Nephron (organoid): ENCODE data around the gene MUL1.

ENCODE experiments used
- H3K27ac Mint-ChIP-seq, 3 experiments: 2 replicates each; pipeline ENCODE4 v1.8.0; 2020; ENCODE audit warnings: mixed read lengths in 3 of 3, mild to moderate bottlenecking in 2 of 3, moderate library complexity in 1 of 3
- H3K27me3 Mint-ChIP-seq: 2 replicates; pipeline ENCODE4 v1.8.0; 2021; ENCODE audit warnings: low read depth, mild to moderate bottlenecking, moderate library complexity, mixed read lengths
- H3K36me3 Mint-ChIP-seq: 2 replicates; pipeline ENCODE4 v1.8.0; 2020; ENCODE audit warnings: low read depth, mixed read lengths
- H3K4me1 Mint-ChIP-seq: 2 replicates; pipeline ENCODE4 v1.8.0; 2020; ENCODE audit warnings: mixed read lengths
- H3K4me3 Mint-ChIP-seq, 3 experiments: 2 replicates each; pipeline ENCODE4 v1.8.0; 2020; ENCODE audit warnings: mild to moderate bottlenecking in 3 of 3, mixed read lengths in 3 of 3, moderate library complexity in 2 of 3
- H3K9me3 Mint-ChIP-seq: 2 replicates; pipeline ENCODE4 v1.8.0; 2020; ENCODE audit warnings: mixed read lengths
- CTCF ChIP-seq, 3 experiments: fragments of 200-600 bp; sonication (generic); IDR thresholded peaks; one replicate each; pipeline ENCODE4 v1.5.0; 2021; ENCODE audit warnings: antibody characterized with exemption in 3 of 3; ENCODE audit not compliant: unreplicated experiment in 3 of 3

MUL1 gene

DNA sequence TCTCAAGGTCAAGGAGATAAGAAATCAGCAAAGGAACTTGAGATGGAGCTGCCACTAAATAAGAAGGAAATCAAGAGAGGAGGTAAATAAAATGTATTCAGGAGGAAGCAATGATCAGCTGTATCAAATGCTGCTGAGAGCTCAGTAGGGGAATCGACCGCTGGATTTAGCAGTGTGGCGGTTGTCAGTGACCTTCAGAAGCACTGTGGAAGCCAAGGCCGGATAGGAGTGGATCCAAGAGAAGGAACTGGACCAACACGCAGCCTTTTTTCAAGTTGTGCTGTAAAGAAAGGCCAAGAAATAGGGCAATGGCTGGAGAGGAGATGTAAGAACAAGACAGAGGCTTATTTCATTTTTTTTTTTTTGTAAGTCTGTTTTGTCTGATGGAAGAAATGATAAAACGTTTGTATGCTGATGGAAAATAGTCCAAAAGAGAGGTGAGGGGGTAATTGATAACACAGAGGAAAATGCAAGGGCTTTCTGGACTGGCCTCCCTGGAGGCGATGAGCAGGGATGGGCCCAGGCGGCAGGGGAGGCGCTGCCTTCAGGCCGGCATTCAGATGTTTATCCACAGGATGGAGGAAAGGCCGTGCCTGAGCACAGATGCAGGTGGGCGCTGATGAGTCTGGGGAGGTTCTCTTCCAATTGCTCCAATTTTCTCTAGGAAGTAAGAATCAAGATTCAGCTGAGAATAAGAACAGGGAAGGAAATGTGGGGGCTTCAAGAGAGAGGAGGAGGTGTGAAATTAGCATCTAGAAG lies 26.9 kb upstream of the MUL1 start:
- TF ChIP-seq CTCF (IDR thresholded peaks at IDR 0.05; ENCODE audit: unreplicated experiment in 3 of 3): no peak

DNA sequence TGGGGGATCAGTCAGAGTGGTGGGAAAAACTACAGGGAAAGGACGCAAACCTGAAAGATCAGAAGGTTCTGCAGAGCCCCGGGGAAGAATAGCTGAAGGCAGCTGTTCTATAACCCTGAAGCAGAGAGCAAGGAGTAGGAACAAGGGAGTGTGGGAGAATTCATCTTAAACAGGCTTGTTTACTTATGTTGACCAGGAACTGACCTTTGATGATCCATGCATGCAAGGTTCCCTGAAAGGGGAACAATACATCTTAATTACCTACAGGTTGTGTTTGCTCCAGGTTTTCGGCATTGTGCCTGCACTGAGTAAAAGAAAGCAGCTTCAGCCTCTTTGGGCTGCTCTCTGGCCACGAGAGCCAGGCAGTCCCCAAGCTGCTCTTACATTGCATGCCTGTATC lies 25.7 kb upstream of the MUL1 start:
- no peak overlapping the region for H3K4me3 Mint-ChIP-seq
- no peaks in the 10 kb centered on the region for H3K9me3 Mint-ChIP-seq
- H3K27ac Mint-ChIP-seq: no peak overlapping the region
- H3K36me3 Mint-ChIP-seq: no peaks in the 10 kb centered on the region
- H3K4me1 Mint-ChIP-seq: peaks cover 17% of the 10 kb centered on the region
- TF ChIP-seq CTCF (IDR thresholded peaks at IDR 0.05; ENCODE audit: unreplicated experiment in 3 of 3): no peak
- peaks cover 47% of the 10 kb centered on the region for H3K27me3 Mint-ChIP-seq

More for the DNA sequence above, 26.9 kb upstream of the MUL1 start:
- no peak overlapping the region for H3K4me3 Mint-ChIP-seq
- H3K27ac Mint-ChIP-seq: no peak overlapping the region
- peaks cover 56% of the 10 kb centered on the region for H3K27me3 Mint-ChIP-seq
- H3K9me3 Mint-ChIP-seq: no peaks in the 10 kb centered on the region
- peaks cover 17% of the 10 kb centered on the region for H3K4me1 Mint-ChIP-seq
- H3K36me3 Mint-ChIP-seq: no peaks in the 10 kb centered on the region

GRCh38 chr1:20530901-20531300 lies 22.9 kb upstream of the MUL1 start:
- Mint-ChIP-seq H3K9me3 (no peaks in the 10 kb centered on the region), H3K4me3 (no peak overlapping the region), H3K27me3 (peaks cover 48% of the 10 kb centered on the region), H3K36me3 (no peaks in the 10 kb centered on the region), H3K4me1 (peaks cover 17% of the 10 kb centered on the region), H3K27ac (no peak overlapping the region)
- no peak for TF ChIP-seq CTCF (IDR thresholded peaks at IDR 0.05; ENCODE audit: unreplicated experiment in 3 of 3)

GRCh38 chr1:20530306-20530705 lies 22.4 kb upstream of the MUL1 start:
- Mint-ChIP-seq H3K4me3 (no peak overlapping the region), H3K27ac (no peak overlapping the region)

GRCh38 chr1:20528221-20528620 lies 20.3 kb upstream of the MUL1 start:
- Mint-ChIP-seq H3K4me1 (peaks cover 1% of the 10 kb centered on the region), H3K9me3 (no peaks in the 10 kb centered on the region), H3K27me3 (peaks cover 41% of the 10 kb centered on the region), H3K27ac (no peak overlapping the region), H3K4me3 (no peak overlapping the region), H3K36me3 (no peaks in the 10 kb centered on the region)
- no peak for TF ChIP-seq CTCF (IDR thresholded peaks at IDR 0.05; ENCODE audit: unreplicated experiment in 3 of 3)

More at GRCh38 chr1:20530306-20530705, 22.4 kb upstream of the MUL1 start:
- TF ChIP-seq CTCF (IDR thresholded peaks at IDR 0.05; ENCODE audit: unreplicated experiment in 3 of 3): no peak
- Mint-ChIP-seq H3K27me3 (peaks cover 47% of the 10 kb centered on the region), H3K9me3 (no peaks in the 10 kb centered on the region), H3K4me1 (peaks cover 17% of the 10 kb centered on the region), H3K36me3 (no peaks in the 10 kb centered on the region)

GRCh38 chr1:20526267-20526666 lies 18.3 kb upstream of the MUL1 start:
- H3K27me3 Mint-ChIP-seq: peaks cover 46% of the 10 kb centered on the region
- no peaks in the 10 kb centered on the region for H3K9me3 Mint-ChIP-seq
- no peak for TF ChIP-seq CTCF (IDR thresholded peaks at IDR 0.05; ENCODE audit: unreplicated experiment in 3 of 3)
- H3K4me1 Mint-ChIP-seq: no peaks in the 10 kb centered on the region
- H3K36me3 Mint-ChIP-seq: no peaks in the 10 kb centered on the region
- no peak overlapping the region for H3K4me3 Mint-ChIP-seq
- no peak overlapping the region for H3K27ac Mint-ChIP-seq
